OCI-LY3 (cell line): ENCODE measurements around the gene MBP.

ENCODE experiments used
- H2AFZ ChIP-seq: fragments of 200-600, 300-600 bp; shearing (Covaris generic); 2 replicates; pipeline ENCODE4 v1.6.0; 2014; ENCODE audit warnings: antibody characterized with exemption, low read depth, low read length
- H3K27ac ChIP-seq: fragments of 200-600, 300-600 bp; sonication (generic); 2 replicates; pipeline ENCODE4 v1.5.1; 2014; ENCODE audit warnings: mild to moderate bottlenecking, low read length, moderate library complexity, mixed read lengths
- H3K27me3 ChIP-seq: fragments of 200-600, 300-600 bp; sonication (generic); 2 replicates; pipeline ENCODE4 v1.6.1; 2014; ENCODE audit warnings: low read depth, low read length, mixed read lengths
- H3K36me3 ChIP-seq: fragments of 200-600, 300-600 bp; sonication (generic); replicated peaks from 2 replicates; pipeline ENCODE3; 2014; ENCODE audit warnings: low read depth, low read length, mixed read lengths
- H3K4me1 ChIP-seq: fragments of 300-600, 200-600 bp; sonication (generic); 2 replicates; pipeline ENCODE4 v1.6.1; 2014; ENCODE audit warnings: low read length, mixed read lengths
- H3K4me2 ChIP-seq: fragments of 200-600, 300-600 bp; sonication (generic); 2 replicates; pipeline ENCODE4 v1.6.1; 2014; ENCODE audit warnings: low read length, mixed read lengths
- H3K4me3 ChIP-seq: fragments of 300-600, 200-600 bp; sonication (generic); 2 replicates; pipeline ENCODE4 v1.5.1; 2014; ENCODE audit warnings: antibody characterized with exemption, mild to moderate bottlenecking, low read length, moderate library complexity
- H3K79me2 ChIP-seq: fragments of 300-600, 200-600 bp; shearing (Covaris generic); 2 replicates; pipeline ENCODE4 v1.6.1; 2014; ENCODE audit warnings: mild to moderate bottlenecking, low read length, mixed read lengths
- H3K9ac ChIP-seq: fragments of 300-600, 200-600 bp; shearing (Covaris generic); 2 replicates; pipeline ENCODE4 v1.6.0; 2014; ENCODE audit warnings: mild to moderate bottlenecking, low read length, moderate library complexity
- H3K9me3 ChIP-seq: fragments of 200-600, 300-600 bp; shearing (Covaris generic); 2 replicates; pipeline ENCODE4 v1.6.1; 2014; ENCODE audit warnings: low read length, mixed read lengths; ENCODE audit not compliant: insufficient read depth
- H4K20me1 ChIP-seq: fragments of 200-600, 300-600 bp; sonication (generic); 2 replicates; pipeline ENCODE4 v1.6.1; 2016; ENCODE audit warnings: low read length, mixed read lengths; ENCODE audit not compliant: insufficient read depth
- EZH2phosphoT487 ChIP-seq: fragments of 200-600 bp; shearing (Covaris generic); IDR thresholded peaks from 2 replicates; pipeline ENCODE4 v1.6.1; 2018; ENCODE audit warnings: antibody characterized with exemption, mixed run types, low read depth
- TF ChIP-seq, protein P1 (sequence below): fragments of 200-600, 300-600 bp; sonication (generic); IDR thresholded peaks from 2 replicates; pipeline ENCODE4 v1.5.1; 2014; ENCODE audit warnings: antibody characterized with exemption, low read length, low read depth

The MBP gene

DNA sequence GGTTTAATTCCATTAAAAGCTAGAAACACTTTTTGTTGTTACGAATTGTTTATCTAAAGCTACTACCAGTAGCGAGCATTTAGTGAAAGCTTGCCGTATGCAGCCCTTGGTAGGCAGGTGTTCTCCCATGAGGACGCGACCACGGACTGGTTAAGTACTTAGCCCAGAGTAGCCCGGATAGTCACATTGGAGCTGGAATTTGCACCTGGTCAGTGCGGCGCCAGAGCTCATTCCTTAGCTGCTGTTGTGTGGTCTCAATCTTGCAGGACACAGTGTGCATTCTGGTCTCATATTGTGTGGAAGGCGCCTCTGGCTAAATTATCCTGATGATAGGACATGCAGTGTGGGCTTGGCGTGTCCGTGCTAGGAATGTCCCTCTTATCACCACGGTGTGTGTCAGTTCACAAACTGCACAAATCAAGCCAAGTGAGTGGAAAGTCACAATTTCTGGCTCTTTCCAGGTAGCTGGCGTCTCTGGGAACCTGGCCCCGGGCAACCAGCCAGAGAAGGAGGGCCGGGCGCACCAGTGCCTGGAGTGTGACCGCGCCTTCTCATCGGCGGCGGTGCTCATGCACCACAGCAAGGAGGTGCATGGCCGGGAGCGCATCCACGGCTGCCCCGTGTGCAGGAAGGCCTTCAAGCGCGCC, 176.9 kb downstream of the MBP start:
- Histone ChIP-seq H3K4me3 (no peak overlapping the region), H3K9ac (no peak overlapping the region), H2AFZ (no peak overlapping the region), H3K79me2 (no peaks in the 10 kb centered on the region), H3K4me2 (no peak overlapping the region), H3K27ac (no peak overlapping the region), H4K20me1 (0 out of 2 replicates have a peak, but pooled peaks cover 5% of the 10 kb centered on the region), H3K27me3 (no peaks in the 10 kb centered on the region), H3K9me3 (no peaks in the 10 kb centered on the region), H3K36me3 (peaks cover 33% of the 10 kb centered on the region), H3K4me1 (no peaks in the 10 kb centered on the region)
- TF ChIP-seq, protein P1, sequence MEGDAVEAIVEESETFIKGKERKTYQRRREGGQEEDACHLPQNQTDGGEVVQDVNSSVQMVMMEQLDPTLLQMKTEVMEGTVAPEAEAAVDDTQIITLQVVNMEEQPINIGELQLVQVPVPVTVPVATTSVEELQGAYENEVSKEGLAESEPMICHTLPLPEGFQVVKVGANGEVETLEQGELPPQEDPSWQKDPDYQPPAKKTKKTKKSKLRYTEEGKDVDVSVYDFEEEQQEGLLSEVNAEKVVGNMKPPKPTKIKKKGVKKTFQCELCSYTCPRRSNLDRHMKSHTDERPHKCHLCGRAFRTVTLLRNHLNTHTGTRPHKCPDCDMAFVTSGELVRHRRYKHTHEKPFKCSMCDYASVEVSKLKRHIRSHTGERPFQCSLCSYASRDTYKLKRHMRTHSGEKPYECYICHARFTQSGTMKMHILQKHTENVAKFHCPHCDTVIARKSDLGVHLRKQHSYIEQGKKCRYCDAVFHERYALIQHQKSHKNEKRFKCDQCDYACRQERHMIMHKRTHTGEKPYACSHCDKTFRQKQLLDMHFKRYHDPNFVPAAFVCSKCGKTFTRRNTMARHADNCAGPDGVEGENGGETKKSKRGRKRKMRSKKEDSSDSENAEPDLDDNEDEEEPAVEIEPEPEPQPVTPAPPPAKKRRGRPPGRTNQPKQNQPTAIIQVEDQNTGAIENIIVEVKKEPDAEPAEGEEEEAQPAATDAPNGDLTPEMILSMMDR, result no peak
- TF ChIP-seq EZH2phosphoT487, result no peak

DNA sequence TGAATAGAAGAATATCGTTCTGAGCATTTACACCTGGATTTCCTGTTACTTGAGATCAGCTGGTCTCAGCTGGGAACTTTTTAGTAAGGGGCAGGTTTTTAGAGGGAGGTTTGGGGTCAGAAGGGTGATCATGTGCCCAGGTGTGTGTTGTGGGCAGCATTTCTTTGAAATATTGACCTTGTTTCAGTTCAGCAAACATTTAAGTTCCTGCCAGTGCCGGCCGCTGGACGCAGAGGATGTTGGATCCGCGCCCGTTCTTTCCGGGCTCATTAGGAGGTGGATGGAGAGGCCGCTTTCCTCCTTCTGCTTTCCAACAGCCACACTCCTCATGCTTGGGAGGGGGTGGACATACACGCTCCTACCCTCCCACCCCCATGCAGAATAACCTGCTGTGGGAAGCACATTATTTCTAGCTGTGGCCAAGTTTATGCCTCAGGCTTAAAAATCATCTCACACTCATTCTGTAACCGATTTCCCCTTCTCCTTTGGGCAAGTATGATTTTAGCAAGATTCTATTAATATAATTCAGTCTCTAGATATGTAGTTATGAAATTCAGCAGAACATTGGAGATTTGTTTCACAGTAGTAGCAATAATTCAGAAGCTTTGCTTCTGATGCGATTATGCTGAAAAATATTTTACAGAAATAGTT, 178.9 kb downstream of the MBP start:
- no peak overlapping the region for H2AFZ ChIP-seq
- H3K4me1 ChIP-seq, result no peaks in the 10 kb centered on the region
- H3K79me2 ChIP-seq, result no peaks in the 10 kb centered on the region
- H3K36me3 ChIP-seq, result peaks cover 24% of the 10 kb centered on the region
- H3K27ac ChIP-seq, result no peak overlapping the region
- H4K20me1 ChIP-seq, result no peaks in the 10 kb centered on the region
- no peak overlapping the region for H3K4me3 ChIP-seq
- H3K9ac ChIP-seq, result no peak overlapping the region
- TF ChIP-seq EZH2phosphoT487, result no peak
- TF ChIP-seq, protein P1, result no peak
- H3K27me3 ChIP-seq, result no peaks in the 10 kb centered on the region
- H3K9me3 ChIP-seq, result no peaks in the 10 kb centered on the region
- no peak overlapping the region for H3K4me2 ChIP-seq

DNA sequence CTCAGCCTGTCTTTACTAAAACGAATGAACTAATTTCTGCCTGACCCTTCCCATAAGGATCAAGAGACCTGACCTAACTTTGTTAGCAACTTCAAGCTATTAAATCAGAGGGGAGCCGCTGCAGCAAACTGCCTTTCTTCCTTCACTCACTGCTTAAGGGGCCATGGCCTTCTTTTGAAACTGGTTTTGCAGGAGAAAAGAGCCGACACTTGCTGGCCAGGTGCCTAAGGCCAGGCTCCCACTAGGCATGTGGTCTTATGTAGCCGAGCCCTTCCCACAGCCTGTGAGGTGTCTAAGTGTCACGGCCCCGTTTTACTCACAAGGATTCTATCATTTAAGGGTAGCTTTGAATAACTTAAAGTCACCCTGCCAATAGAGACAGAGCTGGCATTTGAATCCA, 179.4 kb downstream of the MBP start:
- no peaks in the 10 kb centered on the region for H3K4me1 ChIP-seq
- H2AFZ ChIP-seq, result no peak overlapping the region
- H3K9ac ChIP-seq, result no peak overlapping the region
- H3K9me3 ChIP-seq, result no peaks in the 10 kb centered on the region
- peaks cover 29% of the 10 kb centered on the region for H3K36me3 ChIP-seq
- H3K27ac ChIP-seq, result no peak overlapping the region
- H3K4me3 ChIP-seq, result no peak overlapping the region
- H3K79me2 ChIP-seq, result no peaks in the 10 kb centered on the region
- H3K4me2 ChIP-seq, result no peak overlapping the region
- H4K20me1 ChIP-seq, result no peaks in the 10 kb centered on the region
- TF ChIP-seq EZH2phosphoT487, result no peak
- TF ChIP-seq, protein P1, result no peak
- H3K27me3 ChIP-seq, result no peaks in the 10 kb centered on the region

DNA sequence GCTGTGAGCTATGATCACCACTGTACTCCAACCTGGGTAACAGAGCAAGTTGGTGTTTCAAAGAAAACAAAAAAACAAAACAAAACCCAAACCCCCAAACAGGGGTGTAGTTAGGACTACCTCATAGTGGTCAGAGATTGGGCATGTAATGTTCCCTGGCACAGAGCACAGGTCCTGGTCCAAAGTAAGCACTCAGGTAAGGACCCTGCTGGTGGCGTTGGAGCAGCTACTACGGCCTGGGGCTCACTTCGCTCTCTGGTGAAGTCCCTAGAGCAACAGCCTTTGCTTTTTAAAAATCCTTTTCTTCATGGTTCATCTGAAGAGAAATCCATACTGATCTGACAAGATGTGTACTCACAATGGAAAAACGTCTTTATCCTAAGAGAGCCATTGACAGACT, 179.8 kb downstream of the MBP start:
- Histone ChIP-seq H3K4me3 (no peak overlapping the region), H3K4me2 (no peak overlapping the region), H3K4me1 (no peaks in the 10 kb centered on the region), H3K27me3 (no peaks in the 10 kb centered on the region), H2AFZ (no peak overlapping the region), H3K9ac (no peak overlapping the region), H3K36me3 (peaks cover 32% of the 10 kb centered on the region), H3K27ac (no peak overlapping the region), H3K9me3 (no peaks in the 10 kb centered on the region), H3K79me2 (no peaks in the 10 kb centered on the region), H4K20me1 (no peaks in the 10 kb centered on the region)
- TF ChIP-seq, protein P1, result no peak
- no peak for TF ChIP-seq EZH2phosphoT487
